ENCODE results near the gene ZNF211. TPM values are rescaled to one million over a fixed set of nuclear protein-coding genes. Genes with fewer than 3 reads are reported as not detected.

ZNF211 gene
- total and polyA plus RNA-seq, 10 donors: 9.5 to 28.4 (median 19.3) TPM

- peak overlapping the region in 1 of 8 donors; percentile 72 for H3K4me3 ChIP-seq
- H3K4me1 ChIP-seq: peaks cover 0 to 17% (median 13%) of the 10 kb centered on the region in 6 donors
- no peaks in the 10 kb centered on the region for H3K9me3 ChIP-seq
- TF ChIP-seq POLR2A (IDR thresholded peaks at IDR 0.05): no peak
- TF ChIP-seq POLR2AphosphoS5 (IDR thresholded peaks at IDR 0.05): no peak
- TF ChIP-seq CTCF (IDR thresholded peaks at IDR 0.05 in 8 of 11, conservative IDR thresholded peaks at IDR 0.05 in 3 of 11): no peak
- 89 to 94% (median 91%) methylated on average over 9 of the region's 9 CpGs for WGBS, 5 donors
- H3K27me3 ChIP-seq (replicated peaks in 1 of 7): peaks cover 0 to 60% (median 7%) of the 10 kb centered on the region in 7 donors
- no peak for DNase-seq
- H3K36me3 ChIP-seq: no peaks in the 10 kb centered on the region
- intact Hi-C loops (cut with DNase I; ENCODE audit: low total_unique reads): no loop called here
- peak overlapping the region in 2 of 8 donors; percentile 75 to 82 for H3K27ac ChIP-seq
Observed at GRCh38 chr19:57665261-57665806, 32.4 kb downstream of the ZNF211 start.

- intact Hi-C loops (cut with DNase I; ENCODE audit: low total_unique reads): no loop called here
- Histone ChIP-seq H3K9me3 (peaks cover 0 to 5% (median 0%) of the 10 kb centered on the region in 8 donors), H3K27me3 (replicated peaks in 1 of 7) (peaks cover 0 to 59% (median 7%) of the 10 kb centered on the region in 7 donors), H3K36me3 (no peaks in the 10 kb centered on the region), H3K4me3 (no peak overlapping the region), H3K27ac (no peak overlapping the region), H3K4me1 (peaks cover 0 to 17% (median 13%) of the 10 kb centered on the region in 6 donors)
- 69 to 94% (median 81%) methylated on average over 1 of the region's 1 CpG for WGBS, 5 donors
- DNase-seq: no peak
- no peak for TF ChIP-seq CTCF (IDR thresholded peaks at IDR 0.05 in 8 of 11, conservative IDR thresholded peaks at IDR 0.05 in 3 of 11)
- TF ChIP-seq POLR2A (IDR thresholded peaks at IDR 0.05): no peak
- no peak for TF ChIP-seq POLR2AphosphoS5 (IDR thresholded peaks at IDR 0.05)
Observed at GRCh38 chr19:57667228-57667627, 34.3 kb downstream of the ZNF211 start.

GRCh38 chr19:57668635-57669034 lies 35.7 kb downstream of the ZNF211 start, which contains the start of gene ZSCAN4:
Gene ZSCAN4, plus strand, starts transcription at chr19:57668935. Its CDS starts 7,211 bp downstream, at chr19:57676146.
- DNase-seq: no peak
- H3K27ac ChIP-seq: no peak within 1 kb of the TSS
- peaks cover 0 to 15% (median 13%) of the 10 kb centered on the region in 6 donors for H3K4me1 ChIP-seq
- intact Hi-C loops (cut with DNase I; ENCODE audit: low total_unique reads): no loop called here
- no peak for TF ChIP-seq CTCF (IDR thresholded peaks at IDR 0.05 in 8 of 11, conservative IDR thresholded peaks at IDR 0.05 in 3 of 11)
- no peak for TF ChIP-seq POLR2A (IDR thresholded peaks at IDR 0.05)
- TF ChIP-seq POLR2AphosphoS5 (IDR thresholded peaks at IDR 0.05): no peak
- no peaks in the 10 kb centered on the region for H3K36me3 ChIP-seq
- no peak within 1 kb of the TSS for H3K4me3 ChIP-seq
- peaks cover 0 to 45% (median 4%) of the 10 kb centered on the region in 7 donors for H3K27me3 ChIP-seq (replicated peaks in 1 of 7)
- peaks cover 0 to 5% (median 0%) of the 10 kb centered on the region in 8 donors for H3K9me3 ChIP-seq
- WGBS, 5 donors: 90 to 98% (median 93%) methylated on average over 2 of the region's 2 CpGs

- intact Hi-C loops (cut with DNase I; ENCODE audit: low total_unique reads): no loop called here
- TF ChIP-seq CTCF (IDR thresholded peaks at IDR 0.05 in 8 of 11, conservative IDR thresholded peaks at IDR 0.05 in 3 of 11): no peak
- no peak for TF ChIP-seq POLR2AphosphoS5 (IDR thresholded peaks at IDR 0.05)
- TF ChIP-seq POLR2A (IDR thresholded peaks at IDR 0.05): no peak
- no peaks in the 10 kb centered on the region for H3K36me3 ChIP-seq
Observed at GRCh38 chr19:57671124-57671895, 38.3 kb downstream of the ZNF211 start.

More at GRCh38 chr19:57671124-57671895, 38.3 kb downstream of the ZNF211 start:
- DNase-seq: no peak
- no peak overlapping the region for H3K4me3 ChIP-seq
- H3K27me3 ChIP-seq (replicated peaks in 1 of 7): peaks cover 0 to 27% (median 0%) of the 10 kb centered on the region in 7 donors
- no peaks in the 10 kb centered on the region for H3K4me1 ChIP-seq
- H3K9me3 ChIP-seq: peaks cover 0 to 23% (median 2%) of the 10 kb centered on the region in 8 donors
- 69 to 78% (median 74%) methylated on average over 7 of the region's 7 CpGs for WGBS, 5 donors
- no peak overlapping the region for H3K27ac ChIP-seq
